ENCODE data around the gene FLRT2. TPM values are rescaled to one million over a fixed set of nuclear protein-coding genes. Genes with fewer than 3 reads are reported as not detected.

FLRT2 gene
- polyA plus RNA-seq, 1 experiment = 20.8 TPM

GRCh38 chr14:85581691-85582090 lies 51.7 kb downstream of the FLRT2 start:
- Histone ChIP-seq H3K4me3 (ENCODE audit: low read depth, low read length) (no peak overlapping the region), H3K27ac (ENCODE audit: low read depth, low read length) (no peak overlapping the region), H3K9me3 (ENCODE audit: control insufficient read depth, insufficient read depth, low read length) (no peaks in the 10 kb centered on the region), H3K27me3 (ENCODE audit: control insufficient read depth, insufficient read depth, low read length) (no peaks in the 10 kb centered on the region)
- DNase-seq (ENCODE audit: low read depth, low spot score) = no peak
- ChIA-PET CTCF (no interaction called here), POLR2A (no interaction called here)
- TF ChIP-seq CTCF (IDR thresholded peaks at IDR 0.05; ENCODE audit: low read depth, low read length) = no peak

- ChIA-PET CTCF (no interaction called here), POLR2A (interaction anchor here (0.7 kb wide), 1 partner anchor 1854 kb away, joined by 4 read pairs; no protein-coding TSS in a partner anchor)
- H3K9me3 ChIP-seq (ENCODE audit: control insufficient read depth, insufficient read depth, low read length) = no peaks in the 10 kb centered on the region
- no peak for TF ChIP-seq CTCF (IDR thresholded peaks at IDR 0.05; ENCODE audit: low read depth, low read length)
- DNase-seq (ENCODE audit: low read depth, low spot score) = no peak
- no peaks in the 10 kb centered on the region for H3K27me3 ChIP-seq (ENCODE audit: control insufficient read depth, insufficient read depth, low read length)
- no peak overlapping the region for H3K27ac ChIP-seq (ENCODE audit: low read depth, low read length)
- H3K4me3 ChIP-seq (ENCODE audit: low read depth, low read length) = no peak overlapping the region
These were observed 53.4 kb downstream of the FLRT2 start for GRCh38 chr14:85583380-85583779.

GRCh38 chr14:85584481-85584880 lies 54.5 kb downstream of the FLRT2 start:
- Histone ChIP-seq H3K4me3 (ENCODE audit: low read depth, low read length) (no peak overlapping the region), H3K9me3 (ENCODE audit: control insufficient read depth, insufficient read depth, low read length) (no peaks in the 10 kb centered on the region), H3K27me3 (ENCODE audit: control insufficient read depth, insufficient read depth, low read length) (no peaks in the 10 kb centered on the region), H3K27ac (ENCODE audit: low read depth, low read length) (no peak overlapping the region)
- ChIA-PET POLR2A (no interaction called here), CTCF (no interaction called here)
- DNase-seq (ENCODE audit: low read depth, low spot score) = no peak
- no peak for TF ChIP-seq CTCF (IDR thresholded peaks at IDR 0.05; ENCODE audit: low read depth, low read length)

GRCh38 chr14:85587151-85587711 lies 57.3 kb downstream of the FLRT2 start:
- POLR2A ChIA-PET = interaction anchor here (0.7 to 2.0 kb wide), 4 partner anchors 8 to 1122 kb away, joined by 3 to 7 read pairs (median 6); no protein-coding TSS in a partner anchor

More at GRCh38 chr14:85587151-85587711, 57.3 kb downstream of the FLRT2 start:
- Histone ChIP-seq H3K4me3 (ENCODE audit: low read depth, low read length) (no peak overlapping the region), H3K9me3 (ENCODE audit: control insufficient read depth, insufficient read depth, low read length) (peaks cover 3% of the 10 kb centered on the region; the same call in 1 of the 2 replicates), H3K27me3 (ENCODE audit: control insufficient read depth, insufficient read depth, low read length) (no peaks in the 10 kb centered on the region), H3K27ac (ENCODE audit: low read depth, low read length) (no peak overlapping the region)
- no peak for DNase-seq (ENCODE audit: low read depth, low spot score)
- no peak for TF ChIP-seq CTCF (IDR thresholded peaks at IDR 0.05; ENCODE audit: low read depth, low read length)
- CTCF ChIA-PET = interaction anchor here (1.0 to 1.6 kb wide), 4 partner anchors 10 to 52 kb away, joined by 3 to 6 read pairs (median 4); no protein-coding TSS in a partner anchor
